Neuronal stem cell (in vitro differentiated cells): ENCODE results near the gene GAS2L1. TPM values are rescaled to one million over a fixed set of nuclear protein-coding genes. Genes with fewer than 3 reads are reported as not detected.

Experiments used
- DNase-seq: peaks from one replicate; pipeline ENCODE4 v3.0.0-alpha.2; 2013; ENCODE audit warnings: low spot score
- H2AFZ ChIP-seq: one replicate; pipeline ENCODE4 v1.6.1; 2013; ENCODE audit warnings: mild to moderate bottlenecking, low read length, inconsistent platforms
- H2AK5ac ChIP-seq: 2 replicates; pipeline ENCODE4 v1.6.1; 2013; ENCODE audit warnings: low read depth, mild to moderate bottlenecking, inconsistent platforms, low read length, moderate library complexity, mixed read lengths
- H2BK120ac ChIP-seq: 2 replicates; pipeline ENCODE4 v1.6.1; 2013; ENCODE audit warnings: low read depth, mild to moderate bottlenecking, inconsistent platforms, low read length, moderate library complexity, mixed read lengths
- H2BK12ac ChIP-seq: one replicate; pipeline ENCODE4 v1.6.1; 2013; ENCODE audit warnings: low read length, inconsistent platforms
- H2BK15ac ChIP-seq: 2 replicates; pipeline ENCODE4 v1.6.1; 2013; ENCODE audit warnings: mild to moderate bottlenecking, low read length, inconsistent platforms, mixed read lengths
- H2BK5ac ChIP-seq: one replicate; pipeline ENCODE4 v1.6.1; 2013; ENCODE audit warnings: inconsistent platforms, mild to moderate bottlenecking, low read length, moderate library complexity
- H3K14ac ChIP-seq: one replicate; pipeline ENCODE4 v1.6.1; 2013; ENCODE audit warnings: low read length, inconsistent platforms
- H3K18ac ChIP-seq: 2 replicates; pipeline ENCODE4 v1.6.1; 2013; ENCODE audit warnings: low read length, inconsistent platforms
- H3K23ac ChIP-seq: 2 replicates; pipeline ENCODE4 v1.6.1; 2013; ENCODE audit warnings: low read depth, mild to moderate bottlenecking, mixed read lengths, low read length, inconsistent platforms; ENCODE audit not compliant: poor library complexity
- H3K27ac ChIP-seq: replicated peaks from 3 replicates; pipeline ENCODE4 v1.5.1; 2013; ENCODE audit warnings: low read length, inconsistent platforms
- H3K27me3 ChIP-seq, 3 experiments: 2 replicates each; pipeline ENCODE4 v1.6.1; 2013; ENCODE audit warnings: low read length in 3 of 3, mild to moderate bottlenecking in 2 of 3, inconsistent platforms in 1 of 3, low read depth in 1 of 3, mixed read lengths in 1 of 3, moderate library complexity in 1 of 3; ENCODE audit not compliant: control insufficient read depth in 3 of 3, insufficient read depth in 3 of 3
- H3K36me3 ChIP-seq, 2 donors: replicated peaks in 1 of 2; 2 replicates each; pipeline ENCODE4 v1.6.1; 2013; ENCODE audit warnings: low read length in 2 of 2; ENCODE audit not compliant: control insufficient read depth in 2 of 2, insufficient read depth in 2 of 2
- H3K4ac ChIP-seq: 2 replicates; pipeline ENCODE4 v1.6.1; 2013; ENCODE audit warnings: inconsistent platforms, mild to moderate bottlenecking, low read length, moderate library complexity
- H3K4me1 ChIP-seq, 2 donors: 1 replicate in 1 of 2; 2 replicates in 1 of 2; pipeline ENCODE4 v1.6.1; 2013; ENCODE audit warnings: low read length in 2 of 2, low read depth in 1 of 2; ENCODE audit not compliant: control insufficient read depth in 2 of 2, insufficient read depth in 1 of 2
- H3K4me2 ChIP-seq: one replicate; pipeline ENCODE4 v1.6.1; 2013; ENCODE audit warnings: mild to moderate bottlenecking, low read length, inconsistent platforms; ENCODE audit not compliant: insufficient read depth, poor library complexity, severe bottlenecking
- H3K4me3 ChIP-seq, 2 donors: 2 replicates each; pipeline ENCODE4 v1.5.1; 2013; ENCODE audit warnings: low read length in 2 of 2, mild to moderate bottlenecking in 2 of 2, inconsistent platforms in 1 of 2, moderate library complexity in 1 of 2
- H3K79me1 ChIP-seq: one replicate; pipeline ENCODE4 v1.6.1; 2013; ENCODE audit warnings: low read depth, mild to moderate bottlenecking, inconsistent platforms, low read length, moderate library complexity
- H3K9ac ChIP-seq: one replicate; pipeline ENCODE4 v1.6.1; 2013; ENCODE audit warnings: mild to moderate bottlenecking, low read depth, low read length, inconsistent platforms; ENCODE audit not compliant: poor library complexity
- H3K9me3 ChIP-seq, 2 donors: replicated peaks in 1 of 2; 2 replicates each; pipeline versions ENCODE3 to v1.6.1; 2013; ENCODE audit warnings: low read length in 2 of 2, mild to moderate bottlenecking in 2 of 2, inconsistent platforms in 1 of 2, low read depth in 1 of 2, mixed read lengths in 1 of 2, moderate library complexity in 1 of 2; ENCODE audit not compliant: control insufficient read depth in 2 of 2, insufficient read depth in 1 of 2
- H4K8ac ChIP-seq: one replicate; pipeline ENCODE4 v1.6.1; 2013; ENCODE audit warnings: low read depth, mild to moderate bottlenecking, inconsistent platforms, low read length, moderate library complexity
- H4K91ac ChIP-seq: one replicate; pipeline ENCODE4 v1.6.1; 2013; ENCODE audit warnings: low read length, low read depth, mild to moderate bottlenecking, inconsistent platforms; ENCODE audit not compliant: poor library complexity
- WGBS, 2 donors: extraction: QIAGEN DNeasy Blood & Tissue Kit; methylation state at CpG; one replicate each; pipeline ENCODE4 v1.1.7; 2013; ENCODE audit warnings: missing lambda C conversion rate in 2 of 2, mixed read lengths in 1 of 2; ENCODE audit not compliant: insufficient read length in 2 of 2, insufficient replicate concordance in 1 of 2; ENCODE audit errors: extremely low coverage in 2 of 2; 5-methylcytosine and 5-hydroxymethylcytosine counted together
- polyA plus RNA-seq, 2 experiments: library from polyadenylated mRNA; stranded (reverse); fragments of 200-250 nt; gene quantifications; one replicate each; pipeline ENCODE4 v1.2.3, GENCODE V29; 2013

The GAS2L1 gene
- 7.7 TPM for polyA plus RNA-seq (2013, experiment 1 of 2)
- polyA plus RNA-seq (2013, experiment 2 of 2): 7.4 TPM

GRCh38 chr22:29306175-29306834 lies at the start of gene GAS2L1:
TSS of gene GAS2L1 (plus strand) at chr22:29306650. CDS start at chr22:29308106, 1,456 bp downstream.
- peaks cover 2 to 6% of the 10 kb centered on the region in 2 donors for H3K36me3 ChIP-seq
- H3K27ac ChIP-seq: peak within 1 kb of the TSS; percentile 88
- no peak within 1 kb of the TSS for H3K9ac ChIP-seq
- no peak within 1 kb of the TSS for H3K14ac ChIP-seq
- peak within 1 kb of the TSS; percentile 77 for H3K4ac ChIP-seq
- H2BK5ac ChIP-seq: peak within 1 kb of the TSS; percentile 97
- H2AFZ ChIP-seq: peak within 1 kb of the TSS; percentile 99
- peaks cover 0 to 4% (median 0%) of the 10 kb centered on the region in 3 experiments for H3K27me3 ChIP-seq
- peak within 1 kb of the TSS; percentile 71 for H2AK5ac ChIP-seq
- peak within 1 kb of the TSS; percentile 45 for H3K23ac ChIP-seq
- DNase-seq: peak; percentile 61
- no peak within 1 kb of the TSS for H4K8ac ChIP-seq
- peak within 1 kb of the TSS; percentile 84 for H2BK120ac ChIP-seq
- H3K79me1 ChIP-seq: peaks cover 4% of the 10 kb centered on the region
- peak within 1 kb of the TSS; percentile 98 for H3K18ac ChIP-seq
- H3K4me2 ChIP-seq: peak within 1 kb of the TSS; percentile 90
- H3K9me3 ChIP-seq: no peaks in the 10 kb centered on the region
- peak within 1 kb of the TSS; percentile 27 for H2BK12ac ChIP-seq
- H4K91ac ChIP-seq: peak within 1 kb of the TSS; percentile 82
- WGBS, 2 donors: no CpG with 5 or more reads among the region's 40 CpGs
- peak within 1 kb of the TSS; percentile 99 for H2BK15ac ChIP-seq
- peaks cover 20 to 23% of the 10 kb centered on the region in 2 donors for H3K4me1 ChIP-seq
- H3K4me3 ChIP-seq: peak within 1 kb of the TSS; percentile 59 to 83

- DNase-seq: no peak
- Histone ChIP-seq H3K27ac (no peak overlapping the region), H2AFZ (no peak overlapping the region), H3K79me1 (no peaks in the 10 kb centered on the region), H3K9me3 (no peaks in the 10 kb centered on the region), H3K4me2 (no peak overlapping the region), H2BK15ac (no peak overlapping the region), H3K23ac (no peak overlapping the region), H3K18ac (no peak overlapping the region), H3K36me3 (peaks cover 15 to 46% of the 10 kb centered on the region in 2 donors), H3K27me3 (no peaks in the 10 kb centered on the region), H4K8ac (no peak overlapping the region), H3K4ac (no peak overlapping the region), H3K9ac (no peak overlapping the region), H2BK5ac (no peak overlapping the region), H2BK120ac (no peak overlapping the region), H3K4me1 (peaks cover 0 to 2% of the 10 kb centered on the region in 2 donors), H4K91ac (peak overlapping the region; percentile 7), H2BK12ac (no peak overlapping the region), H3K4me3 (no peak overlapping the region), H3K14ac (peak overlapping the region; percentile 21), H2AK5ac (no peak overlapping the region)
- WGBS, 2 donors: no CpG with 5 or more reads among the region's 8 CpGs
These were observed 48.7 kb upstream of the GAS2L1 start for GRCh38 chr22:29257751-29258181.

GRCh38 chr22:29258407-29259252 lies 47.8 kb upstream of the GAS2L1 start:
- Histone ChIP-seq H3K4me3 (no peak overlapping the region), H2BK15ac (no peak overlapping the region), H3K23ac (no peak overlapping the region), H2BK12ac (no peak overlapping the region), H3K9me3 (no peaks in the 10 kb centered on the region), H2AK5ac (no peak overlapping the region), H3K4ac (no peak overlapping the region), H4K91ac (no peak overlapping the region), H3K4me1 (peaks cover 0 to 2% of the 10 kb centered on the region in 2 donors), H3K27me3 (no peaks in the 10 kb centered on the region), H3K4me2 (no peak overlapping the region), H2BK120ac (no peak overlapping the region), H2AFZ (no peak overlapping the region), H3K14ac (peak overlapping the region; percentile 21), H3K27ac (no peak overlapping the region), H4K8ac (no peak overlapping the region), H2BK5ac (peak overlapping the region; percentile 82), H3K79me1 (no peaks in the 10 kb centered on the region), H3K18ac (peak overlapping the region; percentile 64), H3K9ac (no peak overlapping the region), H3K36me3 (peaks cover 17 to 48% of the 10 kb centered on the region in 2 donors)
- WGBS, 2 donors: no CpG with 5 or more reads among the region's 17 CpGs
- DNase-seq: no peak
